Thyroid gland (tissue), 4 donors: Measurements from ENCODE around the gene TANC1. TPM values are rescaled to one million over a fixed set of nuclear protein-coding genes. Genes with fewer than 3 reads are reported as not detected.

ENCODE experiments used
- DNase-seq, 2 donors: peaks; one replicate each; pipeline ENCODE4 v3.0.0-alpha.2; 2019
- H3K27ac ChIP-seq, 3 donors: fragments of 200-600 bp; sonication (generic); 1 replicate in 2 of 3; 2 replicates in 1 of 3; pipeline ENCODE4 v1.5.1; 2016 to 2019; ENCODE audit warnings: mild to moderate bottlenecking in 1 of 3, moderate library complexity in 1 of 3
- H3K27me3 ChIP-seq: fragments of 200-600 bp; sonication (generic); one replicate; pipeline ENCODE4 v1.5.1; 2019
- H3K36me3 ChIP-seq, 2 donors: fragments of 200-600 bp; sonication (generic); one replicate each; pipeline ENCODE4 v1.5.1; 2016 to 2019
- H3K4me1 ChIP-seq, 2 donors: fragments of 200-600 bp; sonication (generic); one replicate each; pipeline ENCODE4 v1.5.1; 2017 to 2019
- H3K4me3 ChIP-seq, 3 donors: fragments of 200-600 bp; sonication (generic); replicated peaks in 1 of 3; 1 replicate in 2 of 3; 2 replicates in 1 of 3; pipeline ENCODE4 v1.5.1; 2016; ENCODE audit warnings: mild to moderate bottlenecking in 1 of 3
- H3K9me3 ChIP-seq: fragments of 200-600 bp; sonication (generic); one replicate; pipeline ENCODE4 v1.5.1; 2017
- CTCF ChIP-seq, 6 experiments: fragments of 200-600 bp in 3 of 6; fragments of 450-650 bp in 3 of 6; sonication (generic) in 3 of 6; IDR thresholded peaks; one replicate each; pipeline ENCODE4 v1.5.1; 2016 to 2019; ENCODE audit warnings: antibody characterized with exemption in 6 of 6, mild to moderate bottlenecking in 2 of 6, inconsistent platforms in 1 of 6, moderate library complexity in 1 of 6
- POLR2A ChIP-seq, 2 donors: fragments of 450-650 bp; IDR thresholded peaks; one replicate each; pipeline ENCODE4 v1.6.1; 2017; ENCODE audit warnings: antibody characterized with exemption in 2 of 2, mild to moderate bottlenecking in 2 of 2, moderate library complexity in 1 of 2
- WGBS, 2 donors: methylation state at CpG; one replicate each; pipeline ENCODE4 v1.1.5; 2017; 5-methylcytosine and 5-hydroxymethylcytosine counted together
- intact Hi-C: fragments of 100-400 bp; cut with DNase I; formaldehyde crosslinking; loops from one replicate; pipeline ENCODE4 v1.15.1; 2023
- total RNA-seq, 4 donors: library from RNA; depleted of rRNA; stranded (reverse); fragments of >200 nt; gene quantifications; one replicate each; pipeline ENCODE4 v1.2.3, GENCODE V29; 2016

Gene TANC1
- total RNA-seq, 4 donors from 2014 or later: 51.1 to 93.8 (median 63.6) TPM

DNA sequence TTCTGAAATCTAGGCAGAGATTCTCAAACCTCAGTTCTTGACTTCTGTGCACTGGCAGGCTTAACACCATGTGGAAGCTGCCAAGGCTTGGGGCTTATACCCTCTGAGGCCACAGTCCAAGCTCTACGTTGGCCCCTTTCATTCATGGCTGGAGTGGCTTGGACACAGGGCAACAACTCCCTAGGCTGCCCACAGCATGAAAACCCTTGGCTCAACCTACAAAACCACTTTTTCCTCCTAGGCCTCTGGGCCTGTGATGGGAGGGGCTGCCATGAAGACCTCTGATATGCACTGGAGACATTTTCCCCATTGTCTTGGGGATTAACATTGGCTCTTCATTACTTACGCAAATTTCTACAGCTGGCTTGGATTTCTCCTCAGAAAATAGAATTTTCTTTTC lies 46.7 kb downstream of the TANC1 start:
- no peak for DNase-seq
- 100% methylated on average over 2 of the region's 2 CpGs for WGBS, 2 donors
- Histone ChIP-seq H3K9me3 (no peaks in the 10 kb centered on the region), H3K27ac (no peak overlapping the region), H3K4me1 (peaks cover 8 to 9% of the 10 kb centered on the region in 2 donors), H3K4me3 (no peak overlapping the region), H3K36me3 (no peaks in the 10 kb centered on the region), H3K27me3 (no peaks in the 10 kb centered on the region)
- intact Hi-C loops: no loop called here
- TF ChIP-seq POLR2A (IDR thresholded peaks at IDR 0.05): no peak
- no peak for TF ChIP-seq CTCF (IDR thresholded peaks at IDR 0.05)

DNA sequence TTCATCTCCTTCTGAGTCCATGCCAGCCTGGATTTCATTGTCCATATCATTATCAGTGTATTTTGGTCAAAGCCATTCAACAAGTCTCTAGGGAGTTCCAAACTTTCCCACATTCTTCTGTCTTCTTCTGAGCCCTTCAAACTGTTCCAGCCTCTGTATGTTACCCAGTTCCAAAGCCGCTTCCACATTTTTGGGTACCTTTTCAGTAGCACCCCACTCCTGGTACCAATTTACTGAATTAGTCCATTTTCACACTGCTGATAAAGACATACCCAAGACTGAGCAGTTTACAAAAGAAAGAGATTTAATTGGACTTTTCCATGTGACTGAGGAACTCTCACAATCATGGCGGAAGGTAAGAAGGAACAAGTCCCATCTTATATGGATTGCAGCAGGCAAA lies 47.4 kb downstream of the TANC1 start:
- Histone ChIP-seq H3K36me3 (no peaks in the 10 kb centered on the region), H3K27ac (no peak overlapping the region), H3K4me1 (peaks cover 4 to 5% of the 10 kb centered on the region in 2 donors), H3K9me3 (no peaks in the 10 kb centered on the region), H3K27me3 (no peaks in the 10 kb centered on the region), H3K4me3 (no peak overlapping the region)
- no peak for DNase-seq
- WGBS, 2 donors: 100% methylated on average over 2 of the region's 2 CpGs
- intact Hi-C loops: no loop called here
- no peak for TF ChIP-seq POLR2A (IDR thresholded peaks at IDR 0.05)
- TF ChIP-seq CTCF (IDR thresholded peaks at IDR 0.05): no peak

DNA sequence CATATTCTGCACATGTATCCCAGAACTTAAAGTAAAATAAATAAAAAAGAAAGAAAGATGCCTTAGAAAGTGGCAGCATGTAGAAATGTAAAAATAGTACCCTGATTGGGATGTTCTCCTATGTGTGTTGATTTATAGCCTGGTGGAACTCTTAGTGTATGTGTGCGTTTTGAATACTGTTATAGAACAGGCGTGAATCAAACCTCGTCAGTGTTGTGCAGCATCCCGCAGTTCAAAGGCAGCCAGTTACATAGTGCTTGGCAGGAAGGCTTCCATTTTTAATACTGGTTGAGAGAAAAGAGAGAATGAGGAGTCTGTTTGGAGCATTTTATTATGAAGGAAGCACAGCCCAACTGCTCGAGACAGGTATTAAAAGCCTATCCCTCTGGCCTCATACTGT lies 49.4 kb downstream of the TANC1 start:
- no peak for DNase-seq
- intact Hi-C loops: no loop called here
- Histone ChIP-seq H3K27ac (no peak overlapping the region), H3K4me3 (no peak overlapping the region), H3K9me3 (no peaks in the 10 kb centered on the region), H3K27me3 (no peaks in the 10 kb centered on the region), H3K4me1 (no peaks in the 10 kb centered on the region), H3K36me3 (no peaks in the 10 kb centered on the region)
- WGBS, 2 donors: 89 to 92% methylated on average over 5 of the region's 5 CpGs
- no peak for TF ChIP-seq POLR2A (IDR thresholded peaks at IDR 0.05)
- no peak for TF ChIP-seq CTCF (IDR thresholded peaks at IDR 0.05)

DNA sequence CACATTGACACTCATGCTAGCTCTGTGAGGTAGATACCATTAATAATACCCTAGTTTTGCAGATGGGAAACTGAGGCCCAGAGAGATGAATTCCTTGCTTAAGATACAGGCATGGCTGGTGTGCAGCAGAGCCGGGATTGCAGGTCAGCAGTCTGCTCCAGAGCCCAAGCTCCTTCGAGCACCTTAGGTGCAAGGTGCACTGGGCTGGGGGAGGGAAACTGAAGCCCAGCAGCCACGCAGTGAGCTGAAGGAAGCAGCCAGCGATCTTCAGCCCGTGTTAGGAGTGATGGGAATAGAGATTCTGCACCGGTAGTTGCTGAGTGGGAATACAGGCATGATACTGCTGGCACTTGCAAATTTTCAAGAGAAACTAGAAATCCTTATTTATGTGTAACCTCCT lies 50.6 kb downstream of the TANC1 start:
- H3K36me3 ChIP-seq: no peaks in the 10 kb centered on the region
- no peak for DNase-seq
- peaks cover 0 to 4% of the 10 kb centered on the region in 2 donors for H3K4me1 ChIP-seq
- intact Hi-C loops: no loop called here
- H3K27ac ChIP-seq: no peak overlapping the region
- TF ChIP-seq POLR2A (IDR thresholded peaks at IDR 0.05) (no peak), CTCF (IDR thresholded peaks at IDR 0.05) (no peak)
- no peaks in the 10 kb centered on the region for H3K9me3 ChIP-seq
- no peak overlapping the region for H3K4me3 ChIP-seq
- 80 to 84% methylated on average over 6 of the region's 6 CpGs for WGBS, 2 donors
- no peaks in the 10 kb centered on the region for H3K27me3 ChIP-seq

DNA sequence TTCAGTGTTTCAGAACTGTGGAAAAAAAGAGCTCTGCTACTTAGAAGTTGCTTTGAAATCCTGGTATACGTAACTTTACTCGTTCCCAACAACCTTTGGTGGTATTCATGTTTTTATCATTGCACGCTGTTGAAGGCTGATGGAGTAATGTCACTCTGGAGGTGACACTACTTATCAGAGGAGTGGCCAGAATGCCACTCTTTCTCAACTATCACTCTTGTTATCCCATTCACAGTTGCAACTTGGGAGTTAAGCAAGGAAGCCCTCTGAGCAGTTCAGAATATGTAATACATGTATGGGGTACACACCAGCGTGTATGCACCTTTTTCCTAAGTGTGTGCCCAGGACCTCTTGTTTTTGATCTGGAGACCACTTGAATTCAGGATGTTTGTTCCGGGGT lies 53.6 kb downstream of the TANC1 start:
- no peak for DNase-seq
- TF ChIP-seq POLR2A (IDR thresholded peaks at IDR 0.05) (no peak), CTCF (IDR thresholded peaks at IDR 0.05) (no peak)
- Histone ChIP-seq H3K9me3 (no peaks in the 10 kb centered on the region), H3K4me3 (no peak overlapping the region), H3K4me1 (peaks cover 0 to 4% of the 10 kb centered on the region in 2 donors), H3K36me3 (no peaks in the 10 kb centered on the region), H3K27ac (no peak overlapping the region), H3K27me3 (no peaks in the 10 kb centered on the region)
- intact Hi-C loops: no loop called here
- 85 to 88% methylated on average over 5 of the region's 5 CpGs for WGBS, 2 donors
